H9 (cell line): ENCODE data around the gene IGSF10. TPM values are rescaled to one million over a fixed set of nuclear protein-coding genes. Genes with fewer than 3 reads are reported as not detected.

Experiments used
- DNase-seq: peaks from one replicate; pipeline ENCODE4 v3.0.0-alpha.2; 2017
- H2AFZ ChIP-seq: one replicate; pipeline ENCODE4 v1.6.1; 2013; ENCODE audit warnings: mild to moderate bottlenecking, low read length, control low read depth, moderate library complexity
- H2AK5ac ChIP-seq: 2 replicates; pipeline ENCODE4 v1.6.1; 2013; ENCODE audit warnings: low read length, control low read depth, mixed read lengths; ENCODE audit not compliant: insufficient read length
- H2BK120ac ChIP-seq: one replicate; pipeline ENCODE4 v1.6.1; 2013; ENCODE audit warnings: low read depth, mild to moderate bottlenecking, low read length, control low read depth, inconsistent platforms; ENCODE audit not compliant: poor library complexity, severe bottlenecking
- H2BK12ac ChIP-seq: 2 replicates; pipeline ENCODE4 v1.6.1; 2013; ENCODE audit warnings: low read length, control low read depth, mixed read lengths, low read depth; ENCODE audit not compliant: insufficient read length
- H2BK15ac ChIP-seq: 2 replicates; pipeline ENCODE4 v1.6.1; 2013; ENCODE audit warnings: low read depth, low read length, control low read depth
- H2BK20ac ChIP-seq: one replicate; pipeline ENCODE4 v1.6.1; 2013; ENCODE audit warnings: low read depth, mild to moderate bottlenecking, low read length, control low read depth, inconsistent platforms; ENCODE audit not compliant: poor library complexity, severe bottlenecking
- H2BK5ac ChIP-seq: 2 replicates; pipeline ENCODE4 v1.6.1; 2013; ENCODE audit warnings: low read length, control low read depth, mixed read lengths; ENCODE audit not compliant: insufficient read length
- H3K14ac ChIP-seq: 2 replicates; pipeline ENCODE4 v1.6.1; 2013; ENCODE audit warnings: low read length, control low read depth; ENCODE audit not compliant: insufficient read depth
- H3K18ac ChIP-seq: 2 replicates; pipeline ENCODE4 v1.6.1; 2013; ENCODE audit warnings: low read depth, mild to moderate bottlenecking, mixed read lengths, low read length, control low read depth; ENCODE audit not compliant: insufficient read length
- H3K23ac ChIP-seq: 2 replicates; pipeline ENCODE4 v1.6.1; 2013; ENCODE audit warnings: low read length, control low read depth, mixed read lengths, low read depth; ENCODE audit not compliant: insufficient read length
- H3K23me2 ChIP-seq: 2 replicates; pipeline ENCODE4 v1.6.1; 2013; ENCODE audit warnings: low read depth, mild to moderate bottlenecking, mixed read lengths, low read length, control low read depth; ENCODE audit not compliant: insufficient read length, poor library complexity, severe bottlenecking
- H3K27ac ChIP-seq: 2 replicates; pipeline ENCODE4 v1.5.1; 2013; ENCODE audit warnings: low read length, control low read depth, mixed read lengths, low read depth; ENCODE audit not compliant: insufficient read length
- H3K27me3 ChIP-seq: 2 replicates; pipeline ENCODE4 v1.6.1; 2013; ENCODE audit warnings: low read length, control low read depth, inconsistent platforms; ENCODE audit not compliant: insufficient read depth
- H3K4ac ChIP-seq: 2 replicates; pipeline ENCODE4 v1.6.1; 2013; ENCODE audit warnings: low read depth, mild to moderate bottlenecking, control low read depth, inconsistent platforms, low read length, moderate library complexity
- H3K4me1 ChIP-seq: 2 replicates; pipeline ENCODE4 v1.6.1; 2013; ENCODE audit warnings: low read length, control low read depth, inconsistent platforms; ENCODE audit not compliant: insufficient read depth
- H3K4me2 ChIP-seq: 2 replicates; pipeline ENCODE4 v1.6.1; 2013; ENCODE audit warnings: low read length, control low read depth, mixed read lengths; ENCODE audit not compliant: insufficient read length, insufficient read depth
- H3K56ac ChIP-seq: 2 replicates; pipeline ENCODE4 v1.6.1; 2013; ENCODE audit warnings: low read depth, mild to moderate bottlenecking, mixed read lengths, low read length, control low read depth; ENCODE audit not compliant: insufficient read length
- H3K79me1 ChIP-seq: 2 replicates; pipeline ENCODE4 v1.6.1; 2013; ENCODE audit warnings: low read depth, mild to moderate bottlenecking, moderate library complexity, low read length, control low read depth, inconsistent platforms; ENCODE audit not compliant: insufficient read depth, poor library complexity, severe bottlenecking
- H3K79me2 ChIP-seq: 2 replicates; pipeline ENCODE4 v1.6.1; 2013; ENCODE audit warnings: low read length, control low read depth, inconsistent platforms; ENCODE audit not compliant: insufficient read depth
- H3K9ac ChIP-seq: 2 replicates; pipeline ENCODE4 v1.6.1; 2013; ENCODE audit warnings: low read length, control low read depth, mixed read lengths; ENCODE audit not compliant: insufficient read length; ENCODE audit errors: extremely low read depth
- H3K9me3 ChIP-seq: one replicate; pipeline ENCODE4 v1.6.1; 2013; ENCODE audit warnings: low read depth, low read length, inconsistent platforms; ENCODE audit not compliant: control insufficient read depth
- H3T11ph ChIP-seq: one replicate; pipeline ENCODE4 v1.6.1; 2013; ENCODE audit warnings: mild to moderate bottlenecking, low read length, control low read depth, inconsistent platforms
- H4K20me1 ChIP-seq: one replicate; pipeline ENCODE4 v1.6.1; 2013; ENCODE audit not compliant: control insufficient read depth, insufficient read length, insufficient read depth
- H4K5ac ChIP-seq: 2 replicates; pipeline ENCODE4 v1.6.1; 2013; ENCODE audit warnings: low read depth, mild to moderate bottlenecking, mixed read lengths, low read length, control low read depth; ENCODE audit not compliant: insufficient read length
- H4K8ac ChIP-seq: replicated peaks from 2 replicates; pipeline ENCODE4 v1.6.1; 2013; ENCODE audit warnings: low read length, control low read depth, mixed read lengths, low read depth; ENCODE audit not compliant: insufficient read length
- H4K91ac ChIP-seq: 2 replicates; pipeline ENCODE4 v1.6.1; 2013; ENCODE audit warnings: low read depth, mild to moderate bottlenecking, moderate library complexity, mixed read lengths, low read length, control low read depth; ENCODE audit not compliant: insufficient read length
- H3K27ac Mint-ChIP-seq, 3 experiments: 2 replicates in 2 of 3; 3 replicates in 1 of 3; pipeline ENCODE4 v1.8.0; 2020 to 2021; ENCODE audit warnings: mixed read lengths in 3 of 3, mild to moderate bottlenecking in 1 of 3, moderate library complexity in 1 of 3
- H3K27me3 Mint-ChIP-seq: 2 replicates; pipeline ENCODE4 v1.8.0; 2021; ENCODE audit warnings: low read depth, mild to moderate bottlenecking, moderate library complexity, mixed read lengths
- H3K36me3 Mint-ChIP-seq, 3 experiments: 2 replicates in 2 of 3; 3 replicates in 1 of 3; pipeline ENCODE4 v1.8.0; 2020 to 2021; ENCODE audit warnings: low read depth in 3 of 3, mixed read lengths in 3 of 3; ENCODE audit not compliant: insufficient read depth in 1 of 3
- H3K4me1 Mint-ChIP-seq, 2 experiments: 2 replicates each; pipeline ENCODE4 v1.8.0; 2020; ENCODE audit warnings: mixed read lengths in 2 of 2
- H3K4me3 Mint-ChIP-seq, 2 experiments: 2 replicates in 1 of 2; 3 replicates in 1 of 2; pipeline ENCODE4 v1.8.0; 2020 to 2021; ENCODE audit warnings: mild to moderate bottlenecking in 2 of 2, mixed read lengths in 2 of 2, moderate library complexity in 1 of 2
- H3K9me3 Mint-ChIP-seq, 2 experiments: 2 replicates in 1 of 2; 3 replicates in 1 of 2; pipeline ENCODE4 v1.8.0; 2020; ENCODE audit warnings: mild to moderate bottlenecking in 2 of 2, mixed read lengths in 2 of 2, moderate library complexity in 1 of 2
- WGBS: extraction: QIAGEN DNeasy Blood & Tissue Kit; methylation state at CpG from one replicate; pipeline ENCODE4 v1.1.7; 2013; ENCODE audit warnings: missing lambda C conversion rate, low lambda C conversion rate, mixed read lengths; ENCODE audit not compliant: insufficient read length; ENCODE audit errors: extremely low coverage; 5-methylcytosine and 5-hydroxymethylcytosine counted together
- total RNA-seq: library from RNA; stranded (reverse); gene quantifications from 2 replicates; pipeline ENCODE4 v1.2.1, GENCODE V29; 2021
- TF ChIP-seq, protein P1 (sequence below): fragments of 200-600 bp; sonication (generic); conservative IDR thresholded peaks from 3 replicates; pipeline ENCODE4 v1.8.0; 2021; ENCODE audit warnings: antibody characterized with exemption, mild to moderate bottlenecking

The IGSF10 gene
- total RNA-seq, 1 experiment from 2014 or later: 0.20 TPM

DNA sequence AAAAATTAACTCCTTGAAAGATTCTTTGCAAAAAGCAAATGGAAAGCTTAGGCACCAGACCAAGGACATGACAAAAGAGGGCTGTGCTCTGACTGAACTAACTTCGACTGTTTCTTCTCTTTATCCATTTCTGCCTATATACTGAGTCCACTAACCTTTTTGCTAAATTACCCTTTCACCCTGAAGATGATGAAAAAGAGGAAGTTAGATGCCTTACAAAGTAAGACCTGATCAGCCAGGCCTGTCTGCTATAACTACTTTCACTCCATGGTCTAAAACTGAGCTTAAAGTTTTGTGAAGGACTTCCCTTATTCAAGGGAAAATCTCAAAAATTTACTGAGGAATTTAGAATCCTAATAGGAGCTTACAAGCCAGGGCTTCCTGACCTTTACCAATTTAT, 6.2 kb upstream of the IGSF10 start:
- Histone ChIP-seq H3K9me3 (no peaks in the 10 kb centered on the region), H2BK15ac (no peak overlapping the region), H3K23me2 (no peaks in the 10 kb centered on the region), H3K4ac (no peak overlapping the region), H3K4me2 (no peak overlapping the region), H3K14ac (no peak overlapping the region), H4K5ac (no peak overlapping the region), H4K91ac (no peak overlapping the region), H4K20me1 (no peaks in the 10 kb centered on the region), H2AFZ (no peak overlapping the region), H3K79me1 (no peaks in the 10 kb centered on the region), H3K27me3 (no peaks in the 10 kb centered on the region), H3K18ac (no peak overlapping the region), H3K56ac (no peak overlapping the region), H3K4me1 (no peaks in the 10 kb centered on the region), H2BK20ac (no peak overlapping the region), H4K8ac (no peak overlapping the region), H2AK5ac (no peak overlapping the region), H3K9ac (no peak overlapping the region), H2BK120ac (no peak overlapping the region), H3K23ac (no peak overlapping the region), H2BK5ac (no peak overlapping the region), H3K79me2 (no peaks in the 10 kb centered on the region), H3T11ph (no peak overlapping the region), H3K27ac (no peak overlapping the region), H2BK12ac (no peak overlapping the region)
- no CpG with 5 or more reads among the region's 1 CpG for WGBS
- TF ChIP-seq, protein P1, sequence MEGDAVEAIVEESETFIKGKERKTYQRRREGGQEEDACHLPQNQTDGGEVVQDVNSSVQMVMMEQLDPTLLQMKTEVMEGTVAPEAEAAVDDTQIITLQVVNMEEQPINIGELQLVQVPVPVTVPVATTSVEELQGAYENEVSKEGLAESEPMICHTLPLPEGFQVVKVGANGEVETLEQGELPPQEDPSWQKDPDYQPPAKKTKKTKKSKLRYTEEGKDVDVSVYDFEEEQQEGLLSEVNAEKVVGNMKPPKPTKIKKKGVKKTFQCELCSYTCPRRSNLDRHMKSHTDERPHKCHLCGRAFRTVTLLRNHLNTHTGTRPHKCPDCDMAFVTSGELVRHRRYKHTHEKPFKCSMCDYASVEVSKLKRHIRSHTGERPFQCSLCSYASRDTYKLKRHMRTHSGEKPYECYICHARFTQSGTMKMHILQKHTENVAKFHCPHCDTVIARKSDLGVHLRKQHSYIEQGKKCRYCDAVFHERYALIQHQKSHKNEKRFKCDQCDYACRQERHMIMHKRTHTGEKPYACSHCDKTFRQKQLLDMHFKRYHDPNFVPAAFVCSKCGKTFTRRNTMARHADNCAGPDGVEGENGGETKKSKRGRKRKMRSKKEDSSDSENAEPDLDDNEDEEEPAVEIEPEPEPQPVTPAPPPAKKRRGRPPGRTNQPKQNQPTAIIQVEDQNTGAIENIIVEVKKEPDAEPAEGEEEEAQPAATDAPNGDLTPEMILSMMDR: no peak
- H3K27me3 Mint-ChIP-seq: no peaks in the 10 kb centered on the region
- no peaks in the 10 kb centered on the region for H3K36me3 Mint-ChIP-seq
- H3K4me3 Mint-ChIP-seq: no peak overlapping the region
- H3K9me3 Mint-ChIP-seq: peaks cover 0 to 2% of the 10 kb centered on the region in 2 experiments; a peak in 1 of 5 replicates
- H3K27ac Mint-ChIP-seq: no peak overlapping the region
- H3K4me1 Mint-ChIP-seq: no peaks in the 10 kb centered on the region
- no peak for DNase-seq
